Erythroblast (primary cell): ENCODE measurements around the gene FLT1.

Experiments used
- GATA1 ChIP-seq: IDR thresholded peaks from 2 replicates; pipeline ENCODE4 v1.6.1; 2011; ENCODE audit warnings: low read depth, mild to moderate bottlenecking, control low read depth, low read length, moderate library complexity
- POLR2A ChIP-seq: IDR thresholded peaks from 2 replicates; pipeline ENCODE4 v1.6.1; 2011; ENCODE audit warnings: mild to moderate bottlenecking, low read length

GRCh38 chr13:28442839-28443238 lies 52.1 kb downstream of the FLT1 start:
- no peak for TF ChIP-seq POLR2A
- TF ChIP-seq GATA1, result no peak
